ENCODE results near the gene OSBPL5. TPM values are rescaled to one million over a fixed set of nuclear protein-coding genes. Genes with fewer than 3 reads are reported as not detected.

Gene OSBPL5
- total and polyA plus RNA-seq, 9 of the 15 experiments (the other 6 are each of a cell fraction or from before 2014, with no cell fraction given): 0.06 to 14.8 (median 3.2) TPM

DNA sequence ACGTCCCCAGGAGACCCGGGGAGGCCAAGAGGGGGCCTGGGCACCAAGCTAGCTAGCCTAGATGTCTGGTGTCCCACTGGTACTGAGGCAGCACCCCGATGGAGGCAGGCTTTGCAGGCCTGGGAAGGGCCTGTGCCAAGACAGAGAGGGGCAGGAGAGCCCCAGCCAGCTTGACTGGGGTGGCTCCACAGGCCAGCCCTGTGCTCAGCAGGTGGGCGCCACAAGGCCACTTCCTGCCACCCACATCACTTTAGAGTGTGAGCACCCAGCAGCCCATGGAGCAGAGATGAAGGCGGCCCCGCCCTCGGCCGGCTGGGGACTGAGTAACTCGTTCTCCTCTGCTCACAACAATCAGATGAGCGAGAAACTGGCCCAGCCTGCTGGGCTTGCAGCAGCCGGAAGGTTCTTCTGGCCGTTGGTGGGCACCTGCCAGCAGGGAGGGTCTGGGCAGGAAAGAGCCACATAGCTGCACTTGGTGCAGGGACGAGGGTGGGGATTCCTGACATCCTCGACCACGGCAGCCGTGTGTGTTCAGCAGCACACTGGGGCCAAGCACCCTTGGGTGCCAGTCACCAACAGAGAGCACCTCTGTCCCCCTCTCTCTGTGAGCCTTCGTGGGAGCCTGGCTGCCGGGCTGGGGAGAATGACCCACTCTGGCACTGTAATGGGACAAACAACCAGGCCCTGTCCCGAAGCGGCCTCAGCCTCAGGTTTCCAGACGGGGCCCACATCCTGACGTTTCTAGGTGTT lies 7.6 kb downstream of the OSBPL5 start:
- peaks cover 7% of the 10 kb centered on the region for H3K9me1 ChIP-seq (ENCODE audit: control insufficient read depth, insufficient read depth, low read length)
- no peak overlapping the region for H2AFZ ChIP-seq (ENCODE audit: low read depth, low read length)
- H3K27me3 ChIP-seq (ENCODE audit: control insufficient read depth in 2 of 2, insufficient read depth in 2 of 2, low read length in 2 of 2): no peaks in the 10 kb centered on the region
- intact Hi-C loops (cut with micrococcal nuclease) (no loop called here), in situ Hi-C loops (cut with MboI) (no loop called here)
- H3K27ac ChIP-seq (ENCODE audit: extremely low read depth, low read depth, low read length): no peak overlapping the region
- ATAC-seq (no peak), FAIRE-seq (no peak), DNase-seq (ENCODE audit: extremely low read depth in 1 of 4, low spot score in 3 of 4) (no peak)
- peaks cover 13 to 73% of the 10 kb centered on the region in 2 experiments; a peak in 4 of 5 replicates for H3K4me1 ChIP-seq (replicated peaks in 1 of 2; ENCODE audit: control insufficient read depth in 2 of 2, insufficient read depth in 2 of 2, low read length in 2 of 2)
- no peak overlapping the region for H3K4me3 ChIP-seq
- POLR2A ChIA-PET: interaction anchor here (1.2 kb wide), 1 partner anchor 12 kb away, joined by 3 read pairs; no protein-coding TSS in a partner anchor
- peaks cover 30% of the 10 kb centered on the region for H4K20me1 ChIP-seq (replicated peaks; ENCODE audit: control insufficient read depth, insufficient read depth, low read length)
- no peaks in the 10 kb centered on the region for H3K9me3 ChIP-seq (replicated peaks; ENCODE audit: control insufficient read depth, insufficient read depth, low read depth, low read length)
- no peak overlapping the region for H3K4me2 ChIP-seq (ENCODE audit: insufficient read depth, low read length)
- peaks cover 21% of the 10 kb centered on the region for H3K79me2 ChIP-seq (ENCODE audit: control insufficient read depth, insufficient read depth, low read length)
- BruUV-seq (replicated peaks): no TSS peak
- TF ChIP-seq ARID1B (IDR thresholded peaks at IDR 0.05) (no peak), NEUROD1 (IDR thresholded peaks at IDR 0.05; ENCODE audit: borderline replicate concordance, low read depth, low read length, partially characterized antibody) (no peak), RNF2 (IDR thresholded peaks at IDR 0.05) (no peak), BRF2 (IDR thresholded peaks at IDR 0.05; ENCODE audit: borderline replicate concordance, insufficient read depth, insufficient read length) (no peak), FOSL1 (tag; conservative IDR thresholded peaks at IDR 0.05) (no peak), ZNF282 (CRISPR knock-in tag; IDR thresholded peaks at IDR 0.05) (no peak), CC2D1A (IDR thresholded peaks at IDR 0.05) (no peak), GTF2F1 (IDR thresholded peaks at IDR 0.05; ENCODE audit: low read depth, low read length) (no peak), FUS (optimal IDR thresholded peaks at IDR 0.05; ENCODE audit: low read depth, low read length) (no peak)
- TF ChIP-seq, protein P1, sequence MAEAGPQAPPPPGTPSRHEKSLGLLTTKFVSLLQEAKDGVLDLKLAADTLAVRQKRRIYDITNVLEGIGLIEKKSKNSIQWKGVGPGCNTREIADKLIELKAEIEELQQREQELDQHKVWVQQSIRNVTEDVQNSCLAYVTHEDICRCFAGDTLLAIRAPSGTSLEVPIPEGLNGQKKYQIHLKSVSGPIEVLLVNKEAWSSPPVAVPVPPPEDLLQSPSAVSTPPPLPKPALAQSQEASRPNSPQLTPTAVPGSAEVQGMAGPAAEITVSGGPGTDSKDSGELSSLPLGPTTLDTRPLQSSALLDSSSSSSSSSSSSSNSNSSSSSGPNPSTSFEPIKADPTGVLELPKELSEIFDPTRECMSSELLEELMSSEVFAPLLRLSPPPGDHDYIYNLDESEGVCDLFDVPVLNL (CRISPR knock-in tag; IDR thresholded peaks at IDR 0.05; ENCODE audit: low read depth): no peak
- H3K9ac ChIP-seq (ENCODE audit: insufficient read depth in 1 of 2, low read depth in 2 of 2, low read length in 2 of 2): peak overlapping the region in 1 of 2 experiments; percentile 68; a peak in 1 of 4 replicates
- 77% methylated on average over 17 of the region's 22 CpGs for WGBS (ENCODE audit: insufficient coverage, low coverage, missing lambda C conversion rate)
- CTCF ChIA-PET (ENCODE audit: low intra/inter-chr PET ratio): no interaction called here
- H3K36me3 ChIP-seq (ENCODE audit: control insufficient read depth, insufficient read depth, low read length): no peaks in the 10 kb centered on the region
